NT2/D1 (cell line): Measurements from ENCODE around the gene EPPIN.
"Not testable (repeated sequence)": the region's sequence is repeated elsewhere in the genome, so short reads cannot be mapped to it uniquely, and the experiment has no call there.

Source experiments
- DNase-seq: peaks from one replicate; pipeline ENCODE4 v3.0.0-alpha.2; 2011; ENCODE audit warnings: low read depth, low spot score
- H3K27me3 ChIP-seq: 2 replicates; pipeline ENCODE4 v1.6.0; 2011; ENCODE audit warnings: mild to moderate bottlenecking; ENCODE audit not compliant: insufficient read length, insufficient read depth
- H3K36me3 ChIP-seq: 2 replicates; pipeline ENCODE4 v1.6.1; 2011; ENCODE audit warnings: mild to moderate bottlenecking, low read length, mixed read lengths; ENCODE audit not compliant: insufficient read depth, insufficient read length
- H3K4me1 ChIP-seq: 2 replicates; pipeline ENCODE4 v1.5.1; 2011; ENCODE audit not compliant: insufficient read depth, insufficient read length
- H3K4me3 ChIP-seq: 2 replicates; pipeline ENCODE4 v1.5.1; 2011; ENCODE audit warnings: low read depth; ENCODE audit not compliant: insufficient read length
- H3K9ac ChIP-seq: 2 replicates; pipeline ENCODE4 v1.6.0; 2011; ENCODE audit warnings: low read depth; ENCODE audit not compliant: insufficient read length
- H3K9me3 ChIP-seq: 2 replicates; pipeline ENCODE4 v1.5.1; 2011; ENCODE audit warnings: mild to moderate bottlenecking, low read length; ENCODE audit not compliant: insufficient read depth
- SUZ12 ChIP-seq: IDR thresholded peaks from 2 replicates; pipeline ENCODE4 v1.6.1; 2011; ENCODE audit not compliant: insufficient read length, insufficient read depth; ENCODE audit errors: extremely low read depth
- YY1 ChIP-seq: IDR thresholded peaks from 2 replicates; pipeline ENCODE4 v1.6.1; 2011; ENCODE audit not compliant: insufficient read length, insufficient read depth
- ZNF274 ChIP-seq: IDR thresholded peaks from 2 replicates; pipeline ENCODE4 v1.6.1; 2011; ENCODE audit warnings: mild to moderate bottlenecking, low read depth, low read length

EPPIN gene

GRCh38 chr20:45547206-45547770, at the start of gene EPPIN:
TSS of gene EPPIN (minus strand) at chr20:45547401. CDS start at chr20:45547357, 44 bp downstream.
- no peaks in the 10 kb centered on the region for H3K27me3 ChIP-seq
- no peak within 1 kb of the TSS for H3K4me3 ChIP-seq
- H3K36me3 ChIP-seq, result no peaks in the 10 kb centered on the region
- no peak within 1 kb of the TSS for H3K9ac ChIP-seq
- no peaks in the 10 kb centered on the region for H3K4me1 ChIP-seq
- no peak for TF ChIP-seq YY1
- no peak for TF ChIP-seq ZNF274
- TF ChIP-seq SUZ12, result no peak
- H3K9me3 ChIP-seq, result no peaks in the 10 kb centered on the region
- no peak for DNase-seq

GRCh38 chr20:45595235-45595634, 48.0 kb upstream of the EPPIN start:
- TF ChIP-seq YY1 (no peak), ZNF274 (no peak), SUZ12 (no peak)
- Histone ChIP-seq H3K27me3 (no peaks in the 10 kb centered on the region), H3K4me1 (no peaks in the 10 kb centered on the region), H3K9me3 (no peaks in the 10 kb centered on the region; the same call in 1 of the 2 replicates), H3K9ac (no peak overlapping the region), H3K36me3 (no peaks in the 10 kb centered on the region), H3K4me3 (no peak overlapping the region)
- DNase-seq, result no peak

GRCh38 chr20:45593498-45593897, 46.3 kb upstream of the EPPIN start:
- TF ChIP-seq ZNF274 (no peak), SUZ12 (no peak), YY1 (no peak)
- Histone ChIP-seq H3K4me3 (no peak overlapping the region), H3K9me3 (peaks cover 4% of the 10 kb centered on the region; the same call in 1 of the 2 replicates), H3K27me3 (no peaks in the 10 kb centered on the region), H3K36me3 (no peaks in the 10 kb centered on the region), H3K4me1 (no peaks in the 10 kb centered on the region), H3K9ac (no peak overlapping the region)
- no peak for DNase-seq

GRCh38 chr20:45592574-45593189, 45.5 kb upstream of the EPPIN start:
- DNase-seq, result peak; percentile 66

GRCh38 chr20:45589725-45590124, 42.5 kb upstream of the EPPIN start:
- TF ChIP-seq SUZ12, result no peak
- H3K4me3 ChIP-seq, result no peak overlapping the region

More at GRCh38 chr20:45592574-45593189, 45.5 kb upstream of the EPPIN start:
- no peaks in the 10 kb centered on the region for H3K27me3 ChIP-seq
- no peak overlapping the region for H3K4me3 ChIP-seq
- H3K4me1 ChIP-seq, result no peaks in the 10 kb centered on the region
- H3K9me3 ChIP-seq, result peaks cover 9% of the 10 kb centered on the region; the same call in 1 of the 2 replicates
- no peak overlapping the region for H3K9ac ChIP-seq
- TF ChIP-seq YY1 (no peak), ZNF274 (no peak), SUZ12 (no peak)
- no peaks in the 10 kb centered on the region for H3K36me3 ChIP-seq

GRCh38 chr20:45588800-45589199, 41.6 kb upstream of the EPPIN start:
- Histone ChIP-seq H3K36me3 (no peaks in the 10 kb centered on the region), H3K4me1 (no peaks in the 10 kb centered on the region), H3K9me3 (peaks cover 9% of the 10 kb centered on the region; the same call in 1 of the 2 replicates), H3K27me3 (no peaks in the 10 kb centered on the region), H3K4me3 (no peak overlapping the region), H3K9ac (no peak overlapping the region)
- TF ChIP-seq YY1, result no peak
- TF ChIP-seq ZNF274, result no peak
- TF ChIP-seq SUZ12, result no peak
- DNase-seq, result no peak

More at GRCh38 chr20:45589725-45590124, 42.5 kb upstream of the EPPIN start:
- Histone ChIP-seq H3K9ac (no peak overlapping the region), H3K4me1 (no peaks in the 10 kb centered on the region), H3K27me3 (no peaks in the 10 kb centered on the region), H3K9me3 (peaks cover 9% of the 10 kb centered on the region; the same call in 1 of the 2 replicates), H3K36me3 (no peaks in the 10 kb centered on the region)
- no peak for DNase-seq

GRCh38 chr20:45585986-45586385, 38.8 kb upstream of the EPPIN start:
- H3K9me3 ChIP-seq, H3K9ac ChIP-seq, DNase-seq, H3K36me3 ChIP-seq, H3K4me1 ChIP-seq, H3K4me3 ChIP-seq, H3K27me3 ChIP-seq: not testable (repeated sequence)

- not testable (repeated sequence) for H3K4me3 ChIP-seq, H3K36me3 ChIP-seq, H3K4me1 ChIP-seq, H3K9ac ChIP-seq, H3K27me3 ChIP-seq, DNase-seq, H3K9me3 ChIP-seq
These were observed 37.1 kb upstream of the EPPIN start for GRCh38 chr20:45584294-45584693.
